H54 (cell line): ENCODE measurements around the gene AGAP3.

ENCODE experiments used
- DNase-seq: peaks from one replicate; pipeline ENCODE4 v3.0.0; 2011; ENCODE audit warnings: low spot score, mixed read lengths; ENCODE audit not compliant: insufficient read length
- FAIRE-seq: peaks from 3 replicates; lab custom pipeline; 2011; peaks lifted over from hg19 to GRCh38; lab: Jason Lieb, UNC
- POLR2A ChIP-seq: IDR thresholded peaks from 2 replicates; pipeline ENCODE4 v1.6.1; 2011; ENCODE audit warnings: low read depth, mild to moderate bottlenecking, low read length

AGAP3 gene

DNA sequence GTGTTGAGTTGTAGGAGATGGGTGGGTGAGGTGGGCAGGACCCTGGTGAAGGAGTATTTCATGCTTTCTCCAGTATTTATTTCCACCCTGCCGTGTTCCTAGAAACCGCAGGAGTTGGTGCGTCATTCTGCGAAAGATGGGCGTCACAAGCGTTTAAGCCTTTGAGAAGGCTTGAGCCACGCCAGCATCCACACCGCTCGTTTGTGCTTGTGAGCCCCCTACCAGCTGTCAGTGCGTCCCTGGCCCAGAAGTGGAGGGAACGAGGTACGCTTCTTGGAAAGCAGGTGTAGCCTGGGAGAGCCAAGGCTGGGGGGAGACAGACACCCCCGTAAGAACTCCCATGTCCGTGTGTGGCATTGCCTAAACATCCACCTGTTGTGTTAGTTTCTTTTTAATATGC, 5.7 kb downstream of the AGAP3 start:
- TF ChIP-seq POLR2A: no peak
- DNase-seq (no peak), FAIRE-seq (no peak)

DNA sequence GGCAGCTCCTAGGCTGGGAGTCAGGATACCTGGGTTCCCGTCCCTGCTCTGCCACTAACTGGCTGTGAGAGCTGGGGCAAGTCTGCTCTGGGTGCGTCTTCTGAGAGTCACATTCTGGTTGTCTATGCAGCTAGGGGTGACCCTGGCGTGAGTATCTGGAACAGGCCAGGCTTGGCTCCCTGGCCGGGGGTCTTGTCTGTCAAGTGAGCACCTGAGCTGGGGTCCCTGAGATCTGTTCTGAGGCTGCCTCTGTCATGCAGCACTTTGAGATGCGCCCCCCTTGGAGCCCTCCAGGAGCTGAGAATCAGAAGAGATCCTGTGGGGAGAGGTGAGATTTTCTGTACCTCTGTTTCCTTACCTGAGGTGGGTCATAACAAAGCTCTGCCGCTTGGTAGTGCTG, 7.5 kb downstream of the AGAP3 start:
- no peak for TF ChIP-seq POLR2A
- FAIRE-seq: no peak
- DNase-seq: no peak

DNA sequence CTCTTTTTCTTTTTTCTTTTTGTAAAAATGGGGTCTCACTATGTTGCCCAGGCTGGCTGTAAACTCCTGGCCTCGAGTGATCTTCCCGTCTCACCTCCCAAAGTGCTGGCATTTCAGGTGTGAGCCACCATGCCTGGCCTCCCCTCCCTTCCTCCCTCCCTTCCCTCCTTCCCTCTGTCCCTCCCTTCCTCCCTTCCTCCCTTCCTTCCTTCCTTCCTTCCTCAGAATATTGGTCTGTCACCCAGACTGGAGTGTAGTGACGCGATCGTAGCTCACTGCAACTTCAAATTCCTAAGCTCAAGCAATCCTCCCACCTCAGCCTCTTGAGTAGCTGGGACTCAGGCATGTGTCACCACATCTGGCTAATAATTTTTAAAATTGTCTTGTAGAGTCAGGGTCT, 8.4 kb downstream of the AGAP3 start:
- no peak for FAIRE-seq
- TF ChIP-seq POLR2A: no peak
- DNase-seq: no peak

DNA sequence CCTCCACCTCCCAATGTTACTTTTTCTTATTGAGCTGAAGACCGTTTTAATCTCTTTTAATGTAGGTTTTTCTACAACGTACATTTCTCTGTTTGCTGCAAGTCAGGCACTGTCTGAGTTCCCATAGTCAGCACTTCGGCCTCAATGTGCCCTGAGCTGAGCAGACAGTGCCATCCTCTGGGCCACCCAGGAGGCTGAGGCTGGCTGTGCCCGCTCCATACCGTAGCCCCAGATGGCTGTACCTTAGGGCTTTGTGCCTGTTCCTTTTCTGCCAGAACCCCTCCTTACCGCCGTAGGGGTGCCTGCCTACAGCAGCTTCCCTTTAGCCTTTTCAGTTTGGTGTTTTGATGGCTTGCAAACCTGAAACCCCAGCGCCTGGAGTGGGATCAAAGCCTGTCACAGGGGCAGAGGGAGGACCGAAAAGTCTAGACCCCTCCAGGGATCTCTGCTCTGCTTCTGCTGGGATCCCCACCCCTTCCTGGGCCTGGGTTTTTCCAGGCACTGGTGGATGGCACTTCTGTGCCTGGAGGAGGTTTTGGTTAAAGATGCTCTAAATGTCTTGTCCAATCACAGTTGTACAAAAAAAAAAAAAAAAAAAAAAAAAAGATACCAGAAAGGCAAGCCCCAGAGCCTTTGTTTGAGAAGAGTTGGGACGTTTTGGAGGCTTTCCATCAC, 9.0 kb downstream of the AGAP3 start:
- TF ChIP-seq POLR2A: no peak
- DNase-seq: no peak
- no peak for FAIRE-seq

DNA sequence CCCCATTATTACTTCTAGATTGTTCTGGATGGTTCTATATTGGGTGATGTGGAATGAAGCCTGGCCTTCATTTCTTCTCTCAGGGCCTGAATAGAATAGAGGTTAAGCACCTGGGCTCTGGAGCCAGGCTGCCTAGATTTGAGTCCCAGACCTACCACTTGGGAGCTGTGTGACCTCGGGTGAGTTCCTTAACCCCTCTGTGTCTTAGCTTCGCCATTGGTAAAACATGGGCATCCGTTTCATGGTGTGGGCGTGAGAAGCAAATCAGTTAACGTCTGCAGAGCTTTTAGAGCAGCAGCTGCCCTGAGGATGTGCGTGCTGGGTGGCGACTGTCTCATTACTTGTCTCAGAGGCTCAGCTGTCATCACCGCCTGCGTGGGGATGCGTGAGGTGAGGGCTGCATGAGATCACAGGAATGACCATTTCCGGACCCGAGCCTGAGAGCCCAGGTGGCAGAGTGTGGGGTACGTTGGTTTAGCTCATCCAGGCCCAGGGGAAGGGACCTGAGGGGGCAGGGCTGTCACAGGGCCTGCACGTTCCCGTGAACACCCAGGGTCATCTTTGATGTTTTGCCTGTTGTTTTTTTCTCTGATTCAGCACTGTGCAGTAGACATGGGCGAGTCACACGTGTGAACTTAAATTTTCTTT, 9.7 kb downstream of the AGAP3 start:
- TF ChIP-seq POLR2A: no peak
- DNase-seq (no peak), FAIRE-seq (no peak)

DNA sequence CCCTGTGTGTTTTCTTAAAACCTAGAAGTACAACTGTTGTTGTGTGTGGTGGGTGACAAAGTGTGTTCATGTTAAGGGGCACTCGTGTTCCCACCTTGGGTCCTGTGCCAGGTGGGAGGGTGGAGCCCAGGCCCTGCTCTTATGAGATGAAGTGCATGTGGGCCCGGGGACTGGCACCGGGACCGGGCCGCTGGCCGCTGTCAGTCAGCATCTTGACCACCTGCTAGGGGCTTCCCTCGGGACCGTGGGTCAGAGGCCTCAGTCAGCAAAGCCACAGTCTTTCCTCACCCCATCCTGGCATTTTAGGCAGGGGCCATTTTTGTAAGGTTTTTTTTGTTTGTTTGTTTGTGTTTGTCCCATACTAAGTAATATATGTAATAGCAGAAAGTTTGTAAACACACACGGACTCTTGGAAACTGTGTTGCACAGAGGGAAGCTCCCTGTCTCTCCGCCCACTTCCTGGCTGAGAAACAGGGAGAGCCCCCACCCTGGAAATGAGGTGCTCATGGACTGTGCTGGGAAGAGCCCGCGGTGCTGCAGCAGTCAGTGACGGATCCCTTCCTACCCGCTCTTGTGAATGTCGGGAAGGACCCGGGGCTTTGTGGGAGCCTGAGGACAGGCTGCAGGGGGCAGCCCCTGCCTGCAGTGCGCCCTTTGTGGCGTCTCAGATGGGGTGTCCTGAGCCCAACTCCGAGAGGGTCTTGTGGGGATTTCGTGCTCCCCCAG, 13.4 kb downstream of the AGAP3 start:
- TF ChIP-seq POLR2A: no peak
- DNase-seq (no peak), FAIRE-seq (no peak)

DNA sequence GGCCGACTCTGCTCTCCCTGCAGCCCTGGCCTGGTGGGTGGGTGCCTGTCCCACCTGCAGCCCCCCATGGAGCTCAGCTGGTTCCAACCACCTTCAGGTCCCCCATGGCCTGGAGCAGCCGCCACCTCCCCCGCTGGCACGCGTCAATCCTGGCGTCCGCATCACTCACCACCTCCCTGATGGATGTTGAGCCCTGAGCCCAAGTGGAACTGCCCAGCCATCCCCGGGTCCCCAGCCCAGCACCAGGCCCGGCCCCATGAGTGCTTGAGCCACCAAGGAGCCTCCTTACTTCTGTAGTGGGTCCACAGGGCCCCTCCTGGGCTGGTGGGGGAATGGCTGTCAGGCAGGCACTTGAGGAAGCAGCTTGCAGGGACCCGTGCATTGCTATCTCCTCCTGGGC, 14.6 kb downstream of the AGAP3 start:
- FAIRE-seq (no peak), DNase-seq (no peak)
- TF ChIP-seq POLR2A: no peak

DNA sequence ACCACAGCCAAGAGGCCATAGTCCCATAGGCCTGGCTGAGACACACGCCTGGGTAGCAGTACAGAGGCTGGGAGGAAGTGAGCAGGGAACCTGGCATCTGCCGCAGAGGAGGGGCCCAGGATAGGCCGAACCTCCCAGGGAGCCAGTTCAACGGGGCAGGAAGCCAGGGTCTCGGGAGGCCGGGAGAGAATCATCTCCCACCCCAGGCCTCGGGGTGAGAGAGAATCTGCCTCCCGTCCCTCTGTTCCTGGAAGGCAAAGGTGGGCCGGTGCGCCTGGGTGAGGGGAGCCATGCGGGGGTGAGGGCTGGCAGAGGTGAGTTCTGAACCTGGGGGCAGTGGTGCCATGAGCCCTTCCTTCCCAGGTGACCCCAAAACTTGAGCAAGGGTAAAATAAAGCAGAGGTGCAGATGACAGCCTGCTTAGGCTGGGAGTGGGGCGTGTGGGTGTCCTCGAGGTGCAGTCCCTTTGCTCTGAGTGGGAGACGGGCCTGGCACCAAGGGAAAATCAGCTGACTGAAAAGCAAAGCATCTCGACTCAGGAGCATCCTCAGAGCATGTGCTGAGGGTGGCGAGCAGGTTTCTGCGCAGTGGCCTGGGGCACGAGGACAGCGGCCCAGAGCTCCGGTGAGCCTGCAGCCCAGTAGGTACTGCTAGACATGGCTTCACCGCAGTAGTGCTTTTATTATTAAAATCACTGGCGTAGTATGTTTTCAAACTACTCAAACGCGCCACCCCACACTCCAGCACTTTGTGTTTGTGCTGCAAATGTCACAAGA, 15.5 kb downstream of the AGAP3 start:
- DNase-seq (no peak), FAIRE-seq (no peak)
- TF ChIP-seq POLR2A: no peak

DNA sequence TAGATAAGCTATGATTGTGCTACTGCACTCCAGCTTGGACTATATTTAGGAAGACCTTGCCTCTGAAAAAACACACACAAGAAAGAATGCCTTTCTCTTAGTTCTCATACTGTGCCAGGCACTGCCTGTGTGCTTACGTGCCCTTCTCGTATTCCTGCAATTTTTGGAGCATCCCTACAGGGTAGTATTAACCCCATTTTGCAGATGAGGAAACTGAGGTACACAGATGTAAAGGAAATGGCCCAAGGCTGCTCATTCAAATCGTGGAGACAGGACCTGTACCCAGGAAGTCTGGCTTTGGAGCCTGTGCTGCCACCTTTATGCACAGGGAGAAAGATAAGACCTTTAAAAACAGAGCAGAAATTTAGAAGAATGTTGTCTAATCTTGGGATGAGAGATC, 16.7 kb downstream of the AGAP3 start:
- FAIRE-seq (no peak), DNase-seq (no peak)
- no peak for TF ChIP-seq POLR2A

DNA sequence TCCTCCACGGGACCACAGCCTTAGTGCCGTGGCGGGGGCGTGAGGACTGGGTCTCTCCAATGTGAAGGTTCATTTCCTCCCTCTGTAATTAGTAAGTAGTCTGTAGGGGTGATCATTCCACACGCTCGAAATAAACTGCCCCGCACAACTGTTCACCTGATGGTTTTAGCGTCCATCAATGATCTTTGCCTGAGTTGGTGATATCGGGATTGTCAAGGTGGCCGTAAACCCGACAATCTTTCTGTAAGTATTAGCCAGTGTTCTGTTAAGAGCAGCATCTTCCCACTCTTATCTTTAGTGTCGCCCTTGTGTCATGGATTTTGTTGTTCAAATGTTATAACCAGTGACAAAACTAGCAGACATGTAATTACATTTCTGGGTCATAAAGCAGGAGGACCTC, 17.7 kb downstream of the AGAP3 start:
- no peak for DNase-seq
- TF ChIP-seq POLR2A: no peak
- FAIRE-seq: no peak

DNA sequence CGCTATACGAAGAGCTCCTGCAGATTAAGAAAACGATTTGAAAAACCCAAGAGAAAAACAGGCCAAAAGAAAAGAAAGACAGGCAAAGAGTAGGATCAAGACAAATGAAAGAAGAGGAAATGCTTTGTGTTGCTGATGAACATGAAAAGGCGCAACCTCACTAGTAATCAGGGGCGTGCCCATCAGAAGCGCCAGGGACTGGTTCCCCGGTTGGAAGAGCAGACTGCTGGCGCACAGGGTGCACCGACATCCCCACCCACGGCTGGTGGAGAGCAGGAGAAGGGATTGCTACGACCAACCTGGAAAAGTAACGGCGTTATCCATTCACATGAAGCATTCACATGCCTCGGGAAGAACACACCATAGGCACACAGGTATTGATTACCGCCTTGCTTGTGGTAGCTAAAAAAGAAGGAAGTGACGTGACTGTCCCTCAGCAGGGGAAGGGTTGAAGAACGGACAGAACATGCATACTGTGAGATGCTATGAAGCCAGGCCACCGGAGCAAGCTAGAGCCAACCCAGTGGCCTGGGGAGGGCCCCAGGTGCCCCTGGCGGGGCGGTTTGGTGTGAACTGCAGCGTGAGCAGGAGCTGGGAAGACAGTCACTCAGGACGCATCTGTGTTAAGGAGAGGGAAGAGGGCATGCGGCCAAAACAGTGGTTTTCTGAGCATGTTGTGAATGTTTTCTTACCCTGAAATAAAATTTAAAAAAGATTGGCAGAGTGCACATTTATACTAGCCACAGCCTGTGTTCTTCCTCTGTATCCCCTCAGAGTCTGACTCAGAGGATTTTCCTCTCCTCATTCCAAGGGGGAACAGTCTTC, 18.3 kb downstream of the AGAP3 start:
- no peak for TF ChIP-seq POLR2A
- no peak for DNase-seq
- no peak for FAIRE-seq

DNA sequence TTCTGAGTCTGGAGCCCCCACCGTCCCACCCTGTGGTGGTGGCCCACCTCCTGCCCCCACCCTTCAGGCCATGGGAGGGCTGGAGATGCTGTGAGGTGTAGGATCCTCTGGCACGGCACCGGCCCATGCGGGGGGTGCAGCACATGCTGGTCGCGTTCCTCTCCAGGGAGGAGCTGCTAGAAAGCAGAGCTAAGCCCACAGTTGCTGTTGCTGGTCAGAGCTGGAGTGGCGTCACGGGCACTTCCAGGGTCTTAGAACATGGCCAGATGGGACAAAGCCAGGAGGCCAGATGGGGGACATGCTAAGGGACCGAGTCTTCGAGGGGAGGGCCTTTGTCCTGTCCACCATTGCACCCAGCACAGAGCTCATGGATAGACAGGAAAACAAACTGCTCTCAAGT, 21.6 kb downstream of the AGAP3 start:
- DNase-seq (no peak), FAIRE-seq (no peak)
- TF ChIP-seq POLR2A: no peak
